Mucosa of gallbladder (tissue), 1 donor: ENCODE results near the gene PRR5. TPM values are rescaled to one million over a fixed set of nuclear protein-coding genes. Genes with fewer than 3 reads are reported as not detected.

Experiments used
- DNase-seq: peaks from one replicate; pipeline ENCODE4 v3.0.0-alpha.2; 2020; ENCODE audit warnings: low spot score
- total RNA-seq: library from RNA; stranded (reverse); gene quantifications from one replicate; pipeline ENCODE4 v1.2.1, GENCODE V29; 2021
- donor health status: DM: no; HTN: no; CAD: no.

The PRR5 gene
- total RNA-seq, 1 donor from 2014 or later = 21.8 TPM

DNA sequence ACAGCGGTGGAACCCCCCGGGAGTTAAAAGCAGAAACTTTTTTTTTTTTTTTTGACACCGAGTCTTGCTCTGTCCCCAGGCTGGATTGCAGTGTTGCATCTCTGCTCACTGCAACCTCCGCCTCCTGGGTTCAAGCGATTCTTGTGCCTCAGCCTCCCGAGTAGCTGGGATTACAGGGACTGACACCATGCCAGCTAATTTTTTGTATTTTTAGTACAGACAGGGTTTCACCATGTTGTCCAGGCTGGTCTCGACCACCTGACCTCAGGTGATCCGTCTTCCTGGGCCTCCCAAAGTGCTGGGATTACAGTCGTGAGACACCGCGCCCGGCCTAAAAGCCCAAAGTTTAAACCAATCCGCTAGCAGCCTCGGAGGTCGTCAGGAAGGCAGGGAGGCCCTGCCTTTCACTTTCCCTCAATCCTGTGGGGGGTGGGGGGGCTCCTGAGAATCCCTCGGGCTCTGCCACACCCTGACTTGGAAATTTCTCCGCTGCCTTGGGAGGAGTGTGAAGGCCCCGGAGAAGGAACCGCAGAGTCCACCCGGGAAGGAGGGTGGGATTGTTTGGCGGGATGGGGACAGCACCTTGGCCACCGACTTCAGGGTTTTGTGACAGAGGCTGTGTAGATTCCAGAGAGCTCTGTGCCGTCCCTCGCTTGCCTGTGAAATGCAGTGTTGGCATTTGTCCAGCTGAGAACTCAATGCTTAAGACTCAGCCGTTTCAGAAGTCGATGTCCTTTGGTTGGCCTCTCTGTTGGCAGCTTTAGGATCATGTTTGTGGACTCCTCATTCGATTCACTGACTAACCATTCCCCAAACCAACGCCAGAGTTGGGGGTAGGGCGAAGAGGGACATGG, 51.4 kb downstream of the PRR5 start:
- DNase-seq = peak; percentile 61

DNA sequence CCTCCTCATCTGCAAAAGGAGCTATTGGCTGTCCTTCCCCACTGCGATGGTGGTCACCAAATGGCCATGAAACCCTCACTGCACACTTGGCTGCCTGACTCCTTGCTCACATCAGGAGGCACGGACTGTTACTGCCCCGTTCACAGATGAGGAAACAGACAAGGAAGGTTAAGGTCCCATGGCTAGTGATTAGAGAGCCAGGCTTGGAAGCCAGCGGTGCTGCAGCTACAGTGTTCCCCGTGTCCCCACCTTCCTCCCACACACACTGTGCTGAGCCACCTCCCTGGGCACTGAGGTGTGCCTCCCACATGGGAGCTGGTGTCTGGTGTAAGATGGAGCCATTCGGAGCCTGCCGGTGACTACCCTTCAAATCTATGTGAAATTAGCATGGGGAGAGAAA, 53.0 kb downstream of the PRR5 start:
- no peak for DNase-seq

DNA sequence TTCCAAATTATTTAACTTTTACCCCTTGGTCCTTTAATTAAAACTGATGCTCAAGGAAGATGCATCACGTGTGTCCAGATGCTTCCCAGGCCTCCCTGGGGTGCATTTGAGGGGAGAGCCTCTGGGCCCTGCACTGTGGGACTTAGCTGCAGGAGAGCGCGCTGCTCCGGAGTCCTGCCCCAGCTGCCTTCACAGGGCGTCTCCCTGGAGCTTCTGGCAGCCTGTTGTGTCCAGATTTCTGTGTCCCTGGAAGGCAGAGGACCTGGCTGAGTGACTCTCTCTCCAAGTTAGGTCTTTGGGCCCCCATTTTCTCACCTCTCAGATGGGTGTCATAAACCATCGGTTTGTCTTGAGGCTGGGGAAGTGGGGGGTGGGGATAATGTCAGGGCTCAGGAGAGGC, 53.4 kb downstream of the PRR5 start:
- no peak for DNase-seq

DNA sequence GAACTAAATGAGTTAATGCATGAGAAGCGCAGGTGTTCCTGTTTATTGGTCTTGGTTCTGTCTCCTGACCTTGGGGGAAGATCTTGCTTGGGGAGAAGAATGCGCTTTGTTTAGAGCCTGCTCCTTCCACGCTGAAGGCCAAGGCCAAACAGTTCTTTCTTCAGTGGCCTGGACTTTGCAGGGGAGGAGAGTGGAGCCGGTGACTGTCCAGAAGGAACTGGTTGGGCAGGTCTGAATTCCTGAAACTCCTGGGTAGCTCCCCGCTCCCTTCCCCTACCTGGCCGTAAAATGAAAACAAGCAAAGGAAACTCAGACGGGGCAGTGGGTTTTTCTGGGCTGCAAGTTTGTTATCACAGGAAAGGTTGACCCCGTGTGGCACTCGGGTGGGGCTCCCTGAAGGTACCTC, 54.0 kb downstream of the PRR5 start:
- DNase-seq = peak; percentile 62

DNA sequence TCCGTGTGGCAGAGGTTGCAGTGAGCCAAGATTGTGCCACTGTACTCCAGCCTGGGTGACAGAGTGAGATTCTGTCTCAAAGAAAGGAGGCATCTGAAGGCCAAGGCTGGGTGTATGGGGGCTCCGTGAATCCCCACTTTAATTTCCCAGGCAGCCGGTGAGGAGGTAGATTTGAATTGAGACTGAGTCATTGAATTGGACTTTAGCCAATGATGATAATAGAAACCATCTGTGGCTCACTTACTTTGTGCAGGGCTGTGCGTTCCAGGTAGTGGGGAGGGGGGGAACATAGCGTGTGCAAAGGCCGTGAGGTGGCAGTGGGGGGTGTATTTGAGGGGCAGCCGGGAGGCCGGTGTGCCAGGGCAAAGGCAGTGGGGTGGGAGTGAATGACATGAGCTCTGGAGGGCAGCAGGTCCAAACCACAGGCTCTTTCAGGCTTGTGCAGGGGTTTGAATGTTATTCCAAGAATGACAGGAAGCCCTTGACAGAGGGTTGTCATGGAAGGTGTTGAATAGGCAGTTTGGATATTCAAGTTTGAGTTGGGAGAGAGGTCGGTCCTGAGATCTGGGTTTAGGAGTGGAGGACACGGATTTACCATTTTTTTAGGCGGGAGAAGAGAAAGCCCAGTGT, 56.5 kb downstream of the PRR5 start:
- DNase-seq = no peak

DNA sequence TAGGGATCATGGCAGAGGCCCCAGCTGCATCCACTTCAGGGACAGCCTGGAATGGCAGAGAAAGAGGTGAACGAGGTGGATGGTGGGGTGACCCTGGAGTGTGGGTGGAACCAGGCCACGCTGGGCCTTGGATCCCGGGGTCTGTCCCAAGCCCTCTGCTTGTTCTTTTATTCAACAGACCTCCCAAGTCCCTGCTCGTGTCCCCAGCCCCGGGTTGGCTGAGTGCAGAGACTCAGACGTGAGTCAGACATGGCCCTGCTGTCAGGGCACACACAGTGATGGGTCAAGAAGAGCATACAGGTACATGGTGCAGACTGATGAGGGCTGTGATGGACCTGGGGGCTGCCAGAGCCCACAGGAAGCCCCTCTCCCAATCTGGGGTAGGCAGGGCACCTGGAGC, 57.0 kb downstream of the PRR5 start:
- DNase-seq = no peak

DNA sequence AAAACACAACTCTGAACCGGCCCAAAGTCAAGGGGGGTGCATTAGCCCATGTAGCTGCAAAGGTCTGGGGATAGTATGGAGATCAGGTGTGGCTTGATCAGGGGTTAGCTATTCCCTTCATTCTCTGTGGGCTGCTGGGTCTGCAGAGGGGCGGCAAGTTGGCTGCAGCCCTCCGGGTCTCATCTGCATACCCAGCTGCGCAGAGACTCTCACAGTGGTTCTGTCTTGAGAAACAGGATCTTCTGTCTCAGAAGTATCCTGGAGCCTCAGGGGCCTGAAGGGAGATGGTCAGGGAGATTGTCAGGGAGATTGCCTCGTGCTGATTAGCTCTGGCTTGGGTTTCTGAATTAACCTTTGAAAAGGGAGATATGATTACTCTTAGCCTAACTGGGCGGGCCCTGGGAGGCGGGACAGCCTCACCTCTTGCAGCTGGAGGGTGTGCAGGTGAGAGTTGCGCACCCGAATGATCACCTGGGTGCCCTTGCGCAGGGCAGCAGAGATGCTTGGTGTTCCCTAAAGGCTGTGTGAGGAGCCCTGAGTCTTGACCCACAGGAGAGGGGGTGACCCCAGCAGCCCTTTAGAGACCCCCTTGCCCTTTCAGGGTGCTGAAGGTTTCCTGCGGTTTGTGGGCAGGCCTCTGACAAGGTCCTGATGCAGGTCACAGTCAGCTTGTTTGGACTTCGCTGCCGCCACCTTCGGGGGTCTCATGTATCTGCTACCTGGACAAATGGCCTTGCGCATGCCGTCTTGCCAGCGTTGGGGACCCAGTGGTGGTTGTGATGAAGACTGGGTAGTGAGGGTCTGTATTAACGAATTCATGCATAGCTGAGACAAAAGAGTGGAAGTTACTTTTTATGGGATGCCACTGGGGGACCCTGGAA, 57.7 kb downstream of the PRR5 start:
- DNase-seq = no peak

DNA sequence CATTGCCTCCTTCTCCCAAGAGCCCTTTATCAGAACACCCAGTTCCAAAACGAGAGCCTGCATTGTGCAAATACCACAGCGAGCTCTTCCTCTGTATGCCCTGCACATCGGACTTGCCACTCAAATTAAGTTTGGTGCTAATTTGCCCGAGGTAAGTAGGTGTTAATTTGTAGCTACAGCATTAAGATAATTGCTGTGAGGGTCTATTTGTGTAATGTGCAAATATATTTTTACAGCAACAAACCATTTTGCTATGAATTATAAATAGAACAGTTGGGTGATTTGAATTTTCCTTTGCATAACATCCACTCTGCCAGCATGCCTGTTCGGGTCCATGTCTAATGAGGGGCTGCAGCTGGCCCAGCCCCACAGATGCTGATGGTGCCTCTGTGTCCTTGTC, 58.5 kb downstream of the PRR5 start:
- DNase-seq = no peak

DNA sequence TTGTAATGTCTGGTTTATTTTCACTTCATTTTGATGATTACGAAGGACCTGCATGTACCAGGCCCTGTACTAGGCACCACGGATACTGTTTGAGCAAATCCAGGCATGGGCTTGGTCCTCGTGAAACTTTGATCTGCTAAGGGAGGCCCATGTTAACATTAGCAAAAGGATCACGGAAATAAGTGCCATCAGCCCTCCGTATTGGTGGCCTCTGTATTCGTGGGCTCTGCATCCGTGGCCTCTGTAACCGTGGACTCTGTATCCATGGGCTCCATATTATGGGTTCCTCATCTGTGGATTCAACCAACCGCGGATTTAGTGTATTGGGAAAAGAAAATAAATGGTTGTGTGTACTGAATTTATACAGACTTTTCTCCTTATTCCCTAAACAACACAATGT, 59.0 kb downstream of the PRR5 start:
- DNase-seq = no peak

DNA sequence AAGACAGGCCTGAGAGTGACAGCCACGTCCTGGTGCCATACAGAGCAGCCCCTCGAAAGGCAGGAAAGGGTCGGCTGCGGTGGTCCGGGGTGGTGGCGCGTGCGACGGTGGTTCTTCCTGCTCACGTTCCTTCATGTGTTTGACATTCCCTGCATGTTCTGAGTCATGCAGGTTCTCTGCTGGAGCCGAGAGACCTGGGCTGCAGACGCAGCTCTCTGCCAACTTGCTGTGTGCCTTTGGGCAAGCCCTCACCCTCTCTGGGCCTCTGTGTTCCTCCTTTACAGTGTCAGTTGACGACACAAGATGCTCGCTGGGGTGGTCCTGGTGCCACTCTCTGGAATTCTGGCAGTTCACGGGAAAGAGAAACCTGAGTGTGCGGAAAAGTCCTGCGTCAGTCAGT, 62.4 kb downstream of the PRR5 start:
- no peak for DNase-seq

DNA sequence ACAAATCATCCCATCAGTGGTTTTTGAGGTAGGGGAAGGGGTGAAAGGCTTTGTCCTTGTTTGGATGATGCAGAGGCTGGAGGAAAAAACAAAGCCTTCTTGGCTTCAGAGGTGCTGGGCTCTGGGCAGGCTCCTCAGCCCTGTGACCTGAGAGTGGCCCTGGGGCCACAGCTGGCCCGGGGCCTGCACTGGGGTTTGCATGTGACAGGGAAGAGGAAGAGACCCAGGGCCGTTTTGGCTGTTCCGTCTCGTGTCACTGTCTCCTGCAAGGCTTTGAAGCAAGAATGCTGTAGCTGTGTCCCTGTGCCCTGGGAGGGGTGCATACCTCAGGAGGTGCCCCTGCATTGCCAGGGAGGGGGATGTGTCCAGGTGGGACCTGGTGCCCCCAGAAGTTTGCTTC, 63.0 kb downstream of the PRR5 start:
- DNase-seq = no peak

DNA sequence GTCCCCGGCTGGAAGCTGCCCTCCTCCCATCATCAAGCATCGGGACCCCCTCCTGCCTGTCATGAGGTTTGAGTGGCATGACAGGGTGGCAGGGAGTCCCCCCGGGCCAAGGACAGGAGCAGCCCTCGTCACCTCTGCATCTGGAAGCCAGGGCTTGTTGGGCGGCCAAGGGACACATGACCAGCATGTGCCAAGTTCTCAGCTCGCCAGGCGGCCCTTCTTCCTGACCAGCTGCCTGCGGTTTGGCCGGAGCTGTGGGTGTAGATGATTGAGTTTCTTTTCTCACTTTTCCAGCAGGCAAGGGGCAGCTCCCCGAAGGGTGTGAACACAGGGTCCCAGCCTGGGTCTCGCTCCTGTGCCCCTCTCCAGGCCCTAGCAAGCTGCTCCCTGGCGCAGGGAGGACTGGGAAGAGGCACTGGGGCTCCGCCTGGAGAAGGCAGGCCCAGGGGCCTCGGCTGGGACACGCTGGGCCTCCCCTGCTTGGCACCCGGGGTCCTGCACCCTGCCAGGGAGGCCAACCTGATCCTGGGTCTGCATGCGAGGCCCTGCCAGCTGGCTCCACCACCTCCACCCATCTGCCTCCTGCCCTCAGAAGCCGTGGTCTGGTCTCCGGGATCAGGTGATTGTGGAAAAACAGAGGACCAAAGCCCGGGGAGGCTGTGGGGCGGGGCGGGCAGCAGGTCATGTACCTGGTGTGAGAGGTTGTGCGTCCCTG, 63.7 kb downstream of the PRR5 start:
- no peak for DNase-seq

DNA sequence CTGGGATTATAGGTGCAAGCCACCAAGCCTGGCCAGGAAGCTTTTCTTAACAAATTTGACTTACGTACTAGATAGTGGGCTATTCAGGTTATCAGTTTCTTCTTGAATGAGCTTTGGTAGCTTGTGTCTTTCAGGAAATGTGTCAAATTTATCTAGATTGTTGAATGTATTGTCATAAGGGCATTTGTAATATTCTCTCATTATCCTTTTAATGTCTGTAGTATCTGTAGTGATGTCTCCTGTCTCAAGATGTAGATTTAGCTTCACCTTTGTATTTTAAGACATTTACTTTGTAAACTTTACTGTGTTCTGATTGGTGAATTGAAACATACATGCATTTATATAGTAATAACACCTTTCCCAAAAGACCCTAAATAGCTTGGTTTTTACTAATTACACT, 71.1 kb downstream of the PRR5 start:
- no peak for DNase-seq

DNA sequence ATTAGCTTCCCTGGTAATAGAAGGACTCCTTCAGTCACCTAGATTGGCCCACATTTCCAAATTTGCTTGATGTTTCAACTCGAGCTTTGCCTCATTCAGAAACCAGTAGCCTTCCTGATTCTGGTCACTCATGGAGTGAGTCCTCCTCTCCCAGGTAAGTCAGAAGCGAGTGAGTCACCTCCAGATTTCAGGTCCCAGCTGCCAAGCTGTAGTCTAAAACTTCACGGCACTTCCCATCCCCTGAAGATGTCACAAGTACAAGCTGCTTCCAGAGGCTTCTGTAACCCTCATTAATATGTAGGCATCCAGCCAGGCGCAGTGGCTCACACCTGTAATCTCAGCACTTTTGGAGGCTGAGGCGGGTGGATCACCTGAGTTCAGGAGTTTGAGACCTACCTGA, 73.9 kb downstream of the PRR5 start:
- DNase-seq = no peak

DNA sequence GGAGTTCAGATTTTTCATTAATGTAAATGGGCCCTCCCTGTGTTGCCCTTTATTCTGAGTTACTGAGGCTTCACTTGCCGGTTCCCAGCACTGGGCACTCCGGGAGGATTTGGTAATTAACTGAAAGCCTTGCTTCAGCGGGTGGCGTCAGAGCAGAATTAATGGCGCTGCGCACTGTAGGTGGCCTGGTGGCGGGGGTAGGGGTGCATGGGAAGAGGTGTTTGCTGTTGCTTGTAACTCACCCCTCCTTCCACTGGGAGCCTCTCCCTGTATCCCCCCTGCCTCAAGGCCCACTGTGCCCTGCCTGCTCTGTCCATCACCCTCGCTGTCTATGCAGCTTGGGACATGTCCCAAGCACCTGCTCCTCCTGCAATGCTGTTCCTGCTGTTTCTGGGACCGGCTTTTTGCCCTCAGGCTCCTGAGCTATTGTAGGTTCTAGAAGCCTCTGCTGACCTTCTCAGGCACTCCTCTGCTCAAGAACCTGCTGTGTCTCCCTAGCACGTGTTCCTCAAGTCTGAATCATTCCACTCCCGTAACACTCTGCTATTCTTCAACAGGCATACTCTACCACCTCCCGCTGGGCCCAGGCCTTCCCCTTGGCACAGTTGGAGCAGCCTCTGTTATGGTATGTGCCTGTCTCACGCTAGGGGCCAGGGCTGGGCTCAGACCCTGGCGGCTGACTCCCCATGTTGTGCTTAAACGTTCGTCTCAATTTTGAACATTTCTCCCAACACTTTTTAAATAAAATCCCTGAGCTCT, 74.8 kb downstream of the PRR5 start:
- no peak for DNase-seq

DNA sequence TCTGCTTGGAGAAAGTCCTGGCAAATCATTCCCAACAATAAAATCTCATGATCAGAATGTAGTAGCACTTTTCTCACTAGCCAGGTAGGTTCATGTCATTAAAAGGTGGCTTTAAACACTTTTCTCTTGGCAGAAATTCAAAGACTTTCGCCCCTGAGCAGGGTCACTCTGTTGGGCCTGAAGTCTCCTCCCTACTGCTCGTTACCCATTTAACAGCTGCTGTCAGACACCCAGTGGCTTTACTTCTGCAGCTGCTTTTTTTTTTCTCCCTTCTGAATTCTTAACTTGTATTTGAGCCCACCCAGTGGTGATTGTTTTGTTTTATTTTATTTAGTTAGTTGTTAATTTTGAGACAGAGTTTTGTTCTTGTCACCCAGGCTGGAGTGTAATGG, 75.4 kb downstream of the PRR5 start:
- no peak for DNase-seq

DNA sequence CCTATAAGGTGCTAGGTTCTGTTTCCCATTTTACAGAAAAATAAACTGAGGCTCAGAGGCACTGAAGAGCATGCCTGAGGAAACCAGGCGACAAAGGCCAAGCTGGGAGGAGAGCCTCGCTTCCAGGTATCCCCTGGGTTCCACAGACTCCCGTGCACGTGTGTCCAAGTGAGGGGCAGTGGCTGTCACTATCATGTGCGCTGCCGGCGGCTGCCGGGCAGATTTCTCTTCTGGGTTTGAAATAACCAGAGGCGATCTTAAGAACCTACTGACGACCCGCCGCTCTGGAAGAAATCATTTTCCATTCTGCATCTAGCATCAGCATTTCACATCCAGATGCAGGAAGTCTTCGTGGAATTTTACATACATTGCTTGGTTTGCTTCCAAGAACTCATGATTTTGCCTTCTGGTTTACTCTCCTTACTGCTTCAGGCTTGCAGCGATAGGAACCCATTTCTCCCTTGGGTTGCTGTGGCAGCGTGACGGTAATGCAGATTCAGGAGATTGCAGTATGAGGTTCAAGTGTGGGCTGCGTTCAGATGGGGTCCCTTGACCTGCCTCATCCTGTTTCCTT, 79.0 kb downstream of the PRR5 start:
- DNase-seq = no peak

DNA sequence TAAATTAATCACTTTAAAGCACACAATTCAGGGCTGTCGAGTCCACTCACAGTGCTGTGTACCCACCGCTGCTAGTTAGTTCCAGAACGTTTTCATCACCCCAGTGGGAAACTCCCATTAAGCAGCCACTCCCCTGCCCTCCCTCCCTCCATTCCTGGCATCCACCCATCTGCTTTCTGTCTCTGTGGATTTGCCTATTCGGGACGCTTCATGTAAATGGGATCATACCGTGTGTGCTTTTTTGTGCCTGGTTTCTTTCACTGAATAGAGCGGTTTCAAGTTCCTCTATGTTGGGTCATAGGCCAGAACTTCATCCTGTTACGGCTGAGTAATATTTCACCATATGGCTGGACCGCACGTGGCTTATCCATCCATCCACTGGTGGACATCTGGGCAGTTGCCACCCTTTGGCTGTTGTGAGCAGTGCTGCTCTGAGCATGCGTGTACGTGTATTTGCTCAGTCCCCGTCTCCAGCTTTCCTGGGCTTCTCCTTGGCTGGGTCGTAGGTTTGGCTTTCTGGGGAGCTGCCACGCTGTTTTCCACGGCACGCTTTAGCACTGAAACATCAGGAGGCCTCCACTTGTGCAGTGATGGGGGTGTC, 80.5 kb downstream of the PRR5 start:
- DNase-seq = no peak

DNA sequence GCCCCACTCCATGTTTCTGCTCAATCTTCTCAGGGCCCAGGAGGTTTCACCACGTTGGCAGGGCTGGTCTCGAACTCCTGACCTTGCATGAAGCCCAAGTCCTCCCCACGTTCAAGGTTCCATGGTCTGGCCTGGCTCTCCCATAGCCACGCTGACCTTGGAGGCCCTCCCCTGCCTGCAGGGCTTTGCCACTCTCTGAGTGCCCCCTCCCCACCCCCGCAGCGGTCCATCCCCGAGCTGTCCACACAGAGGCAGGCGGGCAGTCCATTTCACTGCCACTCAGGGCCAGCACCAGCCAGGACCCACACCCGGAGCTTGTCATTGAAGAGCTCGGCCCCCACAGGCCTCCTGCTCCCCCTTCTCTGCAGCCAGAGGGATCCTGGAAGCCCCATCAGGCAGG, 81.1 kb downstream of the PRR5 start:
- DNase-seq = no peak

DNA sequence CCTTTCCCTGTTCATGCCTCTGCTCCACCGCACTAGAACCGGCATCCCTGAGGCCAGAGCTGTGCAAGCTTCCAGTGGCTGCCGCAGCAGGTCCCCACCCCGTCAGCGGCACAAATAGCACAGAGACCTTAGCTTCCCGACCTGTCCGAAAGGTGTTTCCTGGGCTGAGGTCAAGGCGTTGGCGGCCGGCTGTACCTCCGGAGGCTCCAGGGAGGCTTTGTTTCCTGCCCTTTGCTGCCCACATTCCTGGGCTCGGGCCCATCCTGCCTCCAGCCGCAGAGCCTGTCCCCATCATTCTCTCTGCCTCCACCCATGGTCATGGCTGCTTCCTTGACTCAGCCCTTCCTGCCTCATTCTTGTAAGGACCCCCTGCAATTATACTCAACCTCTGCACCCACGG, 81.6 kb downstream of the PRR5 start:
- DNase-seq = no peak
